H1 (cell line): ENCODE results near the gene MAPK8IP3. TPM values are rescaled to one million over a fixed set of nuclear protein-coding genes. Genes with fewer than 3 reads are reported as not detected.

Experiments used
- CTCF ChIA-PET: fragments of 300-600 bp; sonication (Branson Sonifier 250); formaldehyde crosslinking; loops from one replicate; lab custom pipeline; 2021; ENCODE audit not compliant: partially characterized antibody; lab: Charles Lee
- POLR2A ChIA-PET: fragments of 300-600 bp; sonication (Branson Sonifier 250); formaldehyde crosslinking; loops from one replicate; lab custom pipeline; 2021; ENCODE audit warnings: inconsistent platforms; ENCODE audit not compliant: partially characterized antibody; lab: Charles Lee
- DNase-seq, 2 experiments: peaks; one replicate each; pipeline versions ENCODE4 v3.0.0 to v3.0.0-alpha.2; 2010 to 2022; ENCODE audit warnings: low spot score in 2 of 2, low read depth in 1 of 2, mixed read lengths in 1 of 2
- FAIRE-seq: peaks from 2 replicates; lab custom pipeline; 2011; peaks lifted over from hg19 to GRCh38; lab: Jason Lieb, UNC
- H2AFZ ChIP-seq: 2 replicates; pipeline ENCODE4 v1.8.1; 2012; ENCODE audit warnings: low read length, inconsistent platforms
- H2AK5ac ChIP-seq: 2 replicates; pipeline ENCODE4 v1.6.1; 2013; ENCODE audit warnings: low read depth, low read length
- H2BK120ac ChIP-seq: replicated peaks from 2 replicates; pipeline ENCODE3; 2013; ENCODE audit warnings: low read depth, low read length, inconsistent platforms
- H2BK12ac ChIP-seq: 2 replicates; pipeline ENCODE4 v1.6.1; 2013; ENCODE audit warnings: low read depth, low read length
- H2BK15ac ChIP-seq: 2 replicates; pipeline ENCODE4 v1.6.1; 2013; ENCODE audit warnings: low read length
- H2BK20ac ChIP-seq: 2 replicates; pipeline ENCODE4 v1.6.1; 2013; ENCODE audit warnings: low read length
- H2BK5ac ChIP-seq: 2 replicates; pipeline ENCODE4 v1.6.1; 2013; ENCODE audit warnings: low read depth, low read length
- H3K14ac ChIP-seq: 2 replicates; pipeline ENCODE4 v1.6.1; 2013; ENCODE audit warnings: inconsistent platforms; ENCODE audit not compliant: insufficient read length
- H3K18ac ChIP-seq: 2 replicates; pipeline ENCODE4 v1.6.1; 2013; ENCODE audit warnings: low read length; ENCODE audit errors: extremely low read depth
- H3K23ac ChIP-seq: 2 replicates; pipeline ENCODE4 v1.6.1; 2013; ENCODE audit warnings: inconsistent platforms; ENCODE audit not compliant: insufficient read length
- H3K23me2 ChIP-seq: 2 replicates; pipeline ENCODE4 v1.6.1; 2013; ENCODE audit warnings: low read depth, low read length
- H3K27ac ChIP-seq: 2 replicates; pipeline ENCODE4 v1.6.1; 2011; ENCODE audit warnings: low read depth, low read length, inconsistent platforms
- H3K27me3 ChIP-seq, 4 experiments: replicated peaks in 1 of 4; 1 replicate in 1 of 4; 2 replicates in 3 of 4; pipeline versions ENCODE4 v1.6.1 to v1.8.1; 2011 to 2013; ENCODE audit warnings: low read length in 3 of 4, mild to moderate bottlenecking in 3 of 4, inconsistent platforms in 2 of 4, mixed read lengths in 2 of 4, moderate library complexity in 1 of 4; ENCODE audit not compliant: control insufficient read depth in 3 of 4, insufficient read depth in 3 of 4; ENCODE audit errors: extremely low read depth in 1 of 4
- H3K36me3 ChIP-seq, 4 experiments: 2 replicates each; pipeline versions ENCODE4 v1.6.1 to v1.8.1; 2011 to 2013; ENCODE audit warnings: mild to moderate bottlenecking in 4 of 4, low read length in 3 of 4, moderate library complexity in 2 of 4, control low read depth in 1 of 4, inconsistent platforms in 1 of 4; ENCODE audit not compliant: insufficient read depth in 4 of 4, control insufficient read depth in 2 of 4
- H3K4ac ChIP-seq: replicated peaks from 2 replicates; pipeline ENCODE3; 2013; ENCODE audit warnings: low read length, low read depth, mixed read lengths, inconsistent platforms; ENCODE audit not compliant: insufficient read length
- H3K4me1 ChIP-seq, 4 experiments: replicated peaks in 1 of 4; 1 replicate in 1 of 4; 2 replicates in 3 of 4; pipeline versions ENCODE4 v1.6.1 to v1.8.1; 2011 to 2013; ENCODE audit warnings: low read length in 3 of 4, inconsistent platforms in 2 of 4, mixed read lengths in 1 of 4; ENCODE audit not compliant: insufficient read depth in 4 of 4, control insufficient read depth in 3 of 4
- H3K4me2 ChIP-seq, 2 experiments: 2 replicates each; pipeline versions ENCODE4 v1.6.1 to v1.8.1; 2011 to 2013; ENCODE audit warnings: low read depth in 2 of 2, low read length in 2 of 2, control low read depth in 1 of 2, inconsistent platforms in 1 of 2, mild to moderate bottlenecking in 1 of 2; ENCODE audit not compliant: insufficient read depth in 1 of 2
- H3K4me3 ChIP-seq, 4 experiments: fragments of 200-600, 300-600 bp in 1 of 4; sonication (generic), shearing (Covaris generic), sonication (Bioruptor Twin) in 1 of 4; 2 replicates each; pipeline versions ENCODE4 v1.5.1 to v1.8.1; 2011 to 2016; ENCODE audit warnings: low read length in 4 of 4, low read depth in 3 of 4, control low read depth in 2 of 4, inconsistent platforms in 2 of 4, mild to moderate bottlenecking in 2 of 4, mixed read lengths in 1 of 4, moderate library complexity in 1 of 4; ENCODE audit not compliant: insufficient read depth in 2 of 4; ENCODE audit errors: extremely low read depth in 1 of 4
- H3K56ac ChIP-seq: replicated peaks from 2 replicates; pipeline ENCODE3; 2013; ENCODE audit warnings: low read depth, mild to moderate bottlenecking, mixed read lengths, low read length, inconsistent platforms; ENCODE audit not compliant: insufficient read length
- H3K79me1 ChIP-seq: 2 replicates; pipeline ENCODE4 v1.6.1; 2013; ENCODE audit warnings: low read depth, low read length, control low read depth
- H3K79me2 ChIP-seq, 2 experiments: 2 replicates each; pipeline versions ENCODE4 v1.6.1 to v1.8.1; 2012 to 2013; ENCODE audit warnings: low read length in 2 of 2, mild to moderate bottlenecking in 2 of 2, inconsistent platforms in 1 of 2; ENCODE audit not compliant: insufficient read depth in 2 of 2, control insufficient read depth in 1 of 2
- H3K9ac ChIP-seq, 4 experiments: replicated peaks in 1 of 4; 1 replicate in 1 of 4; 2 replicates in 3 of 4; pipeline versions ENCODE4 v1.6.1 to v1.8.1; 2011 to 2013; ENCODE audit warnings: low read depth in 3 of 4, low read length in 3 of 4, control low read depth in 2 of 4, mild to moderate bottlenecking in 2 of 4, moderate library complexity in 2 of 4, inconsistent platforms in 1 of 4; ENCODE audit errors: extremely low read depth in 1 of 4
- H3K9me3 ChIP-seq, 2 experiments: 2 replicates each; pipeline versions ENCODE4 v1.6.1 to v1.8.1; 2012 to 2013; ENCODE audit warnings: mild to moderate bottlenecking in 2 of 2, moderate library complexity in 2 of 2, control low read depth in 1 of 2, inconsistent platforms in 1 of 2, low read depth in 1 of 2, low read length in 1 of 2, mixed read lengths in 1 of 2; ENCODE audit not compliant: insufficient read depth in 2 of 2
- H4K20me1 ChIP-seq, 2 experiments: replicated peaks in 1 of 2; 2 replicates each; pipeline versions ENCODE3 to v1.8.1; 2011 to 2013; ENCODE audit warnings: inconsistent platforms in 2 of 2, low read length in 2 of 2, mild to moderate bottlenecking in 1 of 2; ENCODE audit not compliant: insufficient read depth in 2 of 2, control insufficient read depth in 1 of 2
- H4K5ac ChIP-seq: 2 replicates; pipeline ENCODE4 v1.6.1; 2013; ENCODE audit warnings: low read length, low read depth, mixed read lengths, inconsistent platforms; ENCODE audit not compliant: insufficient read length
- H4K8ac ChIP-seq: 2 replicates; pipeline ENCODE4 v1.8.0; 2013; ENCODE audit warnings: mild to moderate bottlenecking, moderate library complexity, low read length, inconsistent platforms; ENCODE audit not compliant: insufficient read depth; ENCODE audit errors: extremely low read depth
- H4K91ac ChIP-seq: replicated peaks from 2 replicates; pipeline ENCODE3; 2013; ENCODE audit warnings: low read length, mixed read lengths, inconsistent platforms; ENCODE audit not compliant: insufficient read length
- FOSL1 ChIP-seq: IDR thresholded peaks from 2 replicates; pipeline ENCODE4 v1.6.1; 2011; ENCODE audit warnings: mild to moderate bottlenecking, low read depth, low read length, moderate library complexity; ENCODE audit not compliant: insufficient read depth
- HDAC6 ChIP-seq: IDR thresholded peaks from one replicate; pipeline ENCODE4 v1.7.1; 2012; ENCODE audit warnings: low read depth, mild to moderate bottlenecking, inconsistent platforms, low read length, moderate library complexity
- WGBS, 2 experiments: shearing (Covaris generic) in 1 of 2; methylation state at CpG; one replicate each; pipeline versions ENCODE4 v1.1.6 to v1.1.7; 2013 to 2015; ENCODE audit warnings: low lambda C conversion rate in 2 of 2, mixed read lengths in 2 of 2, inconsistent platforms in 1 of 2, low coverage in 1 of 2, missing lambda C conversion rate in 1 of 2; ENCODE audit not compliant: insufficient replicate concordance in 2 of 2, insufficient coverage in 1 of 2, insufficient read length in 1 of 2; ENCODE audit errors: extremely low coverage in 1 of 2, missing lambda C conversion rate in 1 of 2; 5-methylcytosine and 5-hydroxymethylcytosine counted together
- polyA plus RNA-seq, 7 experiments: library from polyadenylated mRNA; depleted of rRNA in 3 of 7; stranded (reverse) in 5 of 7; unstranded in 2 of 7; fragments of >200 nt in 5 of 7; fragments of 200-250 nt in 2 of 7; gene quantifications; 1 replicate in 5 of 7; 2 replicates in 1 of 7; 4 replicates in 1 of 7; pipeline versions ENCODE4 v1.2.1 to v1.2.3, GENCODE V29; 2011 to 2013; ENCODE audit warnings: missing spikeins in 2 of 7, mixed read lengths in 2 of 7
- total RNA-seq: library from RNA; stranded (reverse); fragmentation: NEBNext Ultra II Directional; extraction: Animal tissue kit (Norgen Biotek cat#: 25700); gene quantifications from 2 replicates; pipeline ENCODE4 v1.2.1, GENCODE V29; 2021

MAPK8IP3 gene
- total and polyA plus RNA-seq, 2 of the 8 experiments (the other 6 are each of a cell fraction or from before 2014, with no cell fraction given): 16.9 to 43.4 TPM

DNA sequence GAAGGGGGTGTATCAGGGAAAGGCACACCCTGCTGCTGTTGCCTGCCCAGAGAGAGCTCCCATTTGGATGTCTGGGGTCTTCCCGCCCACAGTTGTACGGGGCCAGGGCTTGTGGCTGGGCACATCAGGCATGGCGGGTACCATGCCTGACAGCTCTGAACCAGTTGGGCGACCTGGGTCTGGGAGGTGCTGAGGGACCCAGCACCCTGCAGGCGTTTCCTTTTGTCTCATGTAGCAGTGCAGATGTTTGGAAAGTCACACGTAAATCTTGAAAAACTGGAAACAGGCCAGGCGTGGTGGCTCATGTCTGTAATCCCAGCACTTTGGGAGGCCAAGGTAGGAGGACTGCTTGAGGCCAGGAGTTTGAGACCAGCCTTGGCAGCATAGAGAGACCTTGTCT lies 36.3 kb upstream of the MAPK8IP3 start:
- no peak for FAIRE-seq
- H2AFZ ChIP-seq: no peak overlapping the region
- CTCF ChIA-PET: interaction anchor here (1.9 kb wide), 1 partner anchor 54 kb away, joined by 7 read pairs; no protein-coding TSS in a partner anchor
- TF ChIP-seq HDAC6 (no peak), FOSL1 (no peak)

More for the DNA sequence above, 36.3 kb upstream of the MAPK8IP3 start:
- Histone ChIP-seq H2AK5ac (no peak overlapping the region), H3K9ac (no peak overlapping the region), H2BK20ac (no peak overlapping the region), H2BK15ac (no peak overlapping the region), H3K23ac (no peak overlapping the region), H3K14ac (no peak overlapping the region), H3K9me3 (no peaks in the 10 kb centered on the region), H2BK5ac (no peak overlapping the region), H3K79me1 (no peaks in the 10 kb centered on the region; the same call in 1 of the 2 replicates), H3K23me2 (no peaks in the 10 kb centered on the region), H3K4ac (no peak overlapping the region), H3K27me3 (no peaks in the 10 kb centered on the region; a peak in 1 of 7 replicates), H4K5ac (no peak overlapping the region), H4K91ac (no peak overlapping the region), H3K27ac (no peak overlapping the region), H3K4me1 (no peaks in the 10 kb centered on the region), H3K4me3 (no peak overlapping the region), H3K18ac (no peak overlapping the region), H2BK120ac (no peak overlapping the region), H3K36me3 (peaks cover 28 to 83% (median 63%) of the 10 kb centered on the region in 4 experiments), H3K56ac (no peak overlapping the region), H3K79me2 (no peaks in the 10 kb centered on the region), H3K4me2 (no peak overlapping the region), H4K8ac (no peak overlapping the region), H2BK12ac (no peak overlapping the region), H4K20me1 (peaks cover 5 to 8% of the 10 kb centered on the region in 2 experiments)
- WGBS, 2 experiments: 88% methylated on average over 7 of the region's 7 CpGs; no CpG with 5 or more reads in 1 of the 2 experiments
- POLR2A ChIA-PET: interaction anchor here (1.4 kb wide), 1 partner anchor 11 kb away, joined by 4 read pairs; no protein-coding TSS in a partner anchor
- DNase-seq: no peak
